ENCODE data around the gene ZC3H4.

ZC3H4 gene

GRCh38 chr19:47133021-47133471, 19.5 kb upstream of the ZC3H4 start:
- DNase-seq = no peak

GRCh38 chr19:47132194-47132852, 18.7 kb upstream of the ZC3H4 start:
- no peak for DNase-seq

DNA sequence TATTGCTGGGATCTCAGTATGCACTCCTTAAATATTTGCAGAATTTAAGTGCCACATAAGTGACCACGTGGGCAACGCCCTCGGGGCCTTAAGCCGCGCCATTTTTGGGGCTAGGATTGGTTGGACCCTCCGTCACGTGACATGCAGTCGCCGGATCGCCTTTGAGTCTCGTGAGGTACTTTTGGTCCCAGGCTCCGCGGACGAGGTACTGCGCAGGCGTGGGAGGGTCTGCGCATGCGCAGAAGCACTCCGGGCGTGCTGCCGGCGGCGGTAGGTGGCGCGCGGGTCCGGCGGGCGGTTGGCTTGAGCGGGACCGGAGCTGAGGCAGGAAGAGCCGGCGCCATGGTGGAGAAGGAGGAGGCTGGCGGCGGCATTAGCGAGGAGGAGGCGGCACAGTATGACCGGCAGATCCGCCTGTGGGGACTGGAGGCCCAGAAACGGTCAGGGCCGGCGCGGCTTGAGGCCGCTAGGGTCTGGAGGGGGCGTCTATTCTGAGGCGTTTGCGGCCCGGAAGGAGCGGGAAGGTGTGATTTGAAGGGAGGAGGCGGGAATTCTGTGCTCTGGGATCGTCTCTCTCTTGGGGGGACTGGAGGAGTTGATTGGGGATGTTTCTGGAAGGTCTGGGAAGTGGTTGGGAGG, 17.1 kb upstream of the ZC3H4 start, which contains the start of gene SAE1:
TSS of gene SAE1 (plus strand) at position 247 of the 639 bp plus-strand sequence. CDS start at position 343, 96 bp downstream.
- peak; percentile 96 for DNase-seq

GRCh38 chr19:47130120-47130588, 16.6 kb upstream of the ZC3H4 start:
- no peak for DNase-seq

- DNase-seq = no peak
These were observed 16.0 kb upstream of the ZC3H4 start for GRCh38 chr19:47129579-47129978.

GRCh38 chr19:47125669-47125938, 12.0 kb upstream of the ZC3H4 start:
- no peak for DNase-seq

- peak; percentile 69 for DNase-seq
These were observed 11.5 kb upstream of the ZC3H4 start for GRCh38 chr19:47124937-47125668.

GRCh38 chr19:47123406-47123805, 9.8 kb upstream of the ZC3H4 start:
- no peak for DNase-seq

DNA sequence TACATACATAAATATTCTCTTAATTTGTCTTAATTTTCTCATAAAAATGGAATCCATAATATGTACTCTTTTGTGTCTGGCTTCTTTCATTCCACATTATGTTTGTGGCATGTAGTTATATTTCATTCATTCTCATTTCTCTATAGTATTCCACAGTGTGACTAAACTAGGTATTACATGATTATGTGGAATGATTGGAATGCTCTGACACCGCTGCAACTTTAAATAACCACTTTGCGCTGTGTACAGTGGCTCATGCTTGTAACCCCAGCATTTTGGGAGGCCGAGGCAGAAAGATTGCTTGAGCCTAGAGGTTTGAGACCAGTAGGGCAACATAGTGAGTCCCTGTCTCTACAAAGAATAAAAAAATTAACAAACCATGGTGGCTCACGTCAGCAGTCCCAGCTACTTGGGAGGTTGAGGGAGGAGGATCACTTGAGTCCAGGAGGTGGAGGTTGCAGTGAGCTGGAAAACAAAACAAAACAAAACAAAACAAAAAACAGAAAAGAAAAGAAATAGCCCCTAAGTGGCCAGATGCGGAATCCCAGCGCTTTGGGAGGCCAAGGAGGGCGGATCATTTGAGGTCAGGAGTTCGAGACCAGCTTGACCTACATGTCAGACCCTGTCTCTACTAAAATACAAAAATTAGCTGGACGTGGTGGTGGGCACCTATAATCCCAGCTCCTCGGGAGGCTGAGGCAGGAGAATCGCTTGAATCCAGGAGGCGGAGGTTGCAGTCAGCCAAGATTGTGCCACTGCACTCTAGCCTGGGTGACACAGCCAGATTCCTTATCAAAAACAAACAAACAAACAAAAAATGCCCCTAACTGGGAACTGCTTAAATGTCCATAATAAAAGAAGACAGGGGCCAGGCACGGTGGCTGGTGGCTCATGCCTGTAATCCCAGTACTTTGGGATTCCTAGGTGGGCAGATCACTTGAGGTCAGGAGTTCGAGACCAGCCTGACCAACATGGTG, 9.1 kb upstream of the ZC3H4 start:
- DNase-seq = no peak

- no peak for DNase-seq
These were observed 7.0 kb upstream of the ZC3H4 start for GRCh38 chr19:47120470-47121067.

DNA sequence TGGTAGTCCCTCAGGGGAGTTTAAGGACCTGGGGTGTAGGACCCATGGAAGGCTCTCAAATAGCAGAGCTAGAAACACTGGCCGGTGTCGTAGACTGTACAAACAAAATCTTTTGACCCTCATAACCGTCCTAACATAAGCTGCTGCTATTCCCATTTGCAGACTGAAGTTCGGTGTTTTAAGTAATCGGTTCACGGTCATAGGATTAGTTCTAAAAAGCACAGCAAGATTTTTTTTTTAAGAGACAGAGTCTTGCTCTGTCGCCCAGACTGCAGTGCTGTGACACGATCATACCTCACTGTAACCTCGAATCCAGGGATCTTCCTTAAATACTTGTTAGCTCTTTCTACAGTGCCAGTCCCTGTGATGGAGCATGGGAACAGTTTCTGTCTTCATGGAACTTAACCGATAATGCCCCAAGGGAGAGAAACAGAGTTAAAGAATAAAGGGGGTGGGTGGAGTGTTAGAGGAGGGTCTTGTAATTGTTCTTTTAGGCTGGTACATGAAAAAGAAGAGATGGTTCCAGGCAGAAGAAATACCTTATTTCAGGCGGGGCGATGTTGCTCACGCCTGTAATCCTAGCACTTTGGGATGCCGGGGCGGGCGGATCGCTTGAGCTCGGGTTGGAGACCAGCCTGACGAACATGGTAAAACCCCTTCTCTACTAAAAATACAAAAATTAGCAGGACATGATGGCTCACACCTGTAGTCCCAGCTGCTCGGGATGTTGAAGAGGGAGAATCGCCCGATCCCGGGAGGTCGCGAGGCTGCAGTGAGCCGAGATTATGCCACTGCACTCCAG, 475 bp upstream of the ZC3H4 start:
- no peak for DNase-seq

- peak; percentile 95 for DNase-seq
These were observed 1.2 kb downstream of the ZC3H4 start for GRCh38 chr19:47112166-47112996.

GRCh38 chr19:47111682-47112165, 1.9 kb downstream of the ZC3H4 start:
- DNase-seq = no peak

- peak; percentile 69 for DNase-seq
These were observed 2.5 kb downstream of the ZC3H4 start for GRCh38 chr19:47111006-47111621.

DNA sequence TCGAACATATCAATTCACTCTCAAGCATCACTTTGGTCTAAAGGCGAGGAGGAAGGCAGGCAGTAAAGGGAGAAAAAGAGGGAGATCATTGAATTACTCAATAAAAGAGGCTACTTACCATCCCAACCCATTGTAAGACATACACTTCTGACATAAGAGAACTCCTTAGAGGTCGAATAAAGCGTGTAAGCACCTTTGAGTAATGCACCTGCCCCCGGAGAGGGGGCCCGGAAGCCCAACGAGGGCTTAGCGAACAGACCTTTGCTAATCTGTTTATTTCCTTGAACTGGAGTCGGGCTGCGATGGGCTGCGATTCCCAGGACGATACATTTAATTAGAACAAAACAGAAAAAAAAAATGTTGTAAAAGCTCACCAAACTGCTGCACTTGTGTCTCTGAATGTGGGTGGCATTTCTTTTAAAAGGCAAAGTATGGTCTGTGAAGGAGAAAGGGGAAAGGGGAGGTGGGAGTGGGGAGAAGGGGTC, 3.0 kb downstream of the ZC3H4 start:
- DNase-seq = peak; percentile 51

DNA sequence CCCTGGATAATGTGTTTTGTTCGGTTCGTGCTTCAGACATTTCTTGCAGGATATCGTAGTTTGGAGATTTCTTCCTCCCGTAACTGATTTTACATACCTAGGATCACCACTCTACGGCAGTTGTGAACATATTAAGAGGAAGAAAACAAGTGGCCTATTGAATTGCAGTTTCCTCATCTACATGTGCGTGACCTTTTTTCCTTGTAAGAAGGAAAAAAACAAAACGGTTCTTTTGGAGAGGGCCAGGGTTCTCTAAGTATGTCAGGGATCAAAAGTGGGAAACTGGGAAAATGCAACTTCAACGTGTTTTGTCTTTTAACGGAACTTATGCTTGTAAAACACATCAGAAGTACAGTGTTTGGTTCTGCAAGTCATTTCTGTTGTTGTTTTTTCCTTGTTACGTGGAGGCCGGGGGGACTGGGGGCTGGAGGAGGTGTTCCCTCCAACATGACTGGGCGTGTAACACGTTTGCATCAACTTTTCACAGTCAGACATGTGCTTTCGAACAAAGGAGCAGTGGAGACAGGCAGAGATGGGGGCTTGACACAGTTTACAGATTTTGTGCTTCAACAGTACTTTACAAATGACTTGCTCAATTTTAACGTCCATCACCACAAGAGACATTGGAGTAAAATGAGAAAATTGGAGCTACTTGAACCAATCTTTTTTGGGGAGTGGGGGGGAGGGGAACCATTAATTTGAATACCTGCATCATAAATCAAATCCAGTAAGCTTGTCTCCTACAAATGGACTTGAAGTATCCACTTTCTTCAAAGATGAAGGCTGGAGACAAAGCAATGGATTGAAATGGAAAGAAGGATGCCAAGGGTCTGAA, 3.8 kb downstream of the ZC3H4 start:
- DNase-seq = peak; percentile 54

DNA sequence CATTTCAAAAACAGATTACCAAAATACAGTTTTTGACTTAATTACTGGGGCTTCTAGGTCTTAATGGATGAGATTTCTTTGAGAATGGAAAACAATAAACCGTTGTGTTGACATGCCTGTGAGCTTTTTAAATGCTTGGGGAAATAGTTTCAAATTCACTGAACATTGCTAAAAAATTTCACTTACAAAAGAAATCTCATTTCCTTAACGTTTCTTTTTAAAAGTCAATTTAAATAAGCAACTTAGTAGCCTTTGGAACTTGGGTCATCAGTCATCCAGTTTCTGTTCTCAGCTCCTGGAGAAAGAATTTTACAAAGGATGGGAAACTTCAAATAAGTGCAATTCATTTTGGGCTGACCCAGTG, 4.4 kb downstream of the ZC3H4 start:
- no peak for DNase-seq

Measured in right kidney (tissue), 1 donor.